ENCODE results near the gene ZDHHC14. TPM values are rescaled to one million over a fixed set of nuclear protein-coding genes. Genes with fewer than 3 reads are reported as not detected.

Gene ZDHHC14
- total RNA-seq, 2 donors from 2014 or later, result 6.9 to 10.9 TPM

GRCh38 chr6:157430834-157431233, 49.8 kb downstream of the ZDHHC14 start:
- Mint-ChIP-seq H3K4me3 (no peak overlapping the region), H3K9me3 (no peaks in the 10 kb centered on the region), H3K36me3 (no peaks in the 10 kb centered on the region), H3K27ac (no peak overlapping the region), H3K27me3 (peaks cover 0 to 4% of the 10 kb centered on the region in 2 donors), H3K4me1 (ENCODE audit: low read depth in 2 of 2) (peaks cover 17 to 22% of the 10 kb centered on the region in 2 donors)
- ATAC-seq (no peak), DNase-seq (ENCODE audit: low spot score) (no peak)

DNA sequence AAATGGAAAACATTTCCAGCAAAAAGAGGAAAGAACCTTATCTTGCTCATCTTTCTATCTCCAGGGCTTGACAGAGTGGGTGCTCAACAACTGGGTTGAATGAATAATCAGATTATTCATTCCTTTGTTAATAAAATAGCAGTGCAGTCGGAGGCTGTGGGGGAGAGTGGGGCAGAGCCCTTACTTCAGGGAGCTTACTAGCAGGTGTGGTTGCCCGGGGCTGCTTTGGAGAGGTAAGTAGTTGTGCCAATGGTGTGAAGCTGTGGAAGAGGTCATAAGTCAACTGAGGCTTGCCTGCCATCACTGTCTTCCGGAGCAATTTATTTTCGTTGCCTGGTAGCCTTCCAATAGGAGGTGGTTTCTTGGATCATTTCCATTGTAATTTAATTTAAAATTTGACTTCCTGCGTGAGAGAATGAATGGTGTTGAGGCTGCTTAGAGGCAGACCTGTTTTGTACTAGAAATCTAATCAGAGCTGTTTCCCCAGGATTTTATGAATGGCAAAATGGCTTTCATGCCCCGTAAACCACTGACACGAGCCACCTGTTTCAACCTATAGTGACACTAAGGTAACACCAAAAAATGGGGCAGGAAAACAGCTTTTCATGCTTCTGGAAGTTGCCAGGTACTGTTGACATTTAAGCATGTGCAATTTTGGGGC, 51.4 kb downstream of the ZDHHC14 start:
- Mint-ChIP-seq H3K27ac (no peak overlapping the region), H3K36me3 (no peaks in the 10 kb centered on the region), H3K4me3 (no peak overlapping the region), H3K27me3 (peaks cover 6 to 7% of the 10 kb centered on the region in 2 donors), H3K9me3 (no peaks in the 10 kb centered on the region), H3K4me1 (ENCODE audit: low read depth in 2 of 2) (peaks cover 16 to 25% of the 10 kb centered on the region in 2 donors)
- no peak for DNase-seq (ENCODE audit: low spot score)
- ATAC-seq, result no peak

DNA sequence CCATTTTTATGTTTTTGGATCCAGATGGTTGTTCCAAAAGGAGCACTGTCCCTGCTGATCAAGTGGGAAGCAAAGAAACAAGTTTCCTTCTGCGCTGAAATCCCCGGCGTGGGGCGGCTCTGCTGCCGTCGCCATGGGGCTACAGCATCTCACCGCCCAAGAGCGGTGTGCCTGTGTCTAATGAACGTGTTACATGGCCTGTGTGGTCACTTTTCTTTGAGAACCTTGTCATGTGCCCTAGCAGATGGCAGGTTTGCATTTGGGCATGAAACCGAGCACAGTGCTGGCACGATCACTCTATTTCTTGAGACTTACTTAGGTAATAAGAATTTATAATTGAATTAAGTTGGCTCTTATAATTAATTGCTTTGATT, 51.9 kb downstream of the ZDHHC14 start:
- Mint-ChIP-seq H3K36me3 (no peaks in the 10 kb centered on the region), H3K27ac (no peak overlapping the region), H3K27me3 (peaks cover 6 to 7% of the 10 kb centered on the region in 2 donors), H3K9me3 (no peaks in the 10 kb centered on the region), H3K4me3 (no peak overlapping the region), H3K4me1 (ENCODE audit: low read depth in 2 of 2) (peaks cover 16 to 23% of the 10 kb centered on the region in 2 donors)
- DNase-seq (ENCODE audit: low spot score), result no peak
- ATAC-seq, result no peak

DNA sequence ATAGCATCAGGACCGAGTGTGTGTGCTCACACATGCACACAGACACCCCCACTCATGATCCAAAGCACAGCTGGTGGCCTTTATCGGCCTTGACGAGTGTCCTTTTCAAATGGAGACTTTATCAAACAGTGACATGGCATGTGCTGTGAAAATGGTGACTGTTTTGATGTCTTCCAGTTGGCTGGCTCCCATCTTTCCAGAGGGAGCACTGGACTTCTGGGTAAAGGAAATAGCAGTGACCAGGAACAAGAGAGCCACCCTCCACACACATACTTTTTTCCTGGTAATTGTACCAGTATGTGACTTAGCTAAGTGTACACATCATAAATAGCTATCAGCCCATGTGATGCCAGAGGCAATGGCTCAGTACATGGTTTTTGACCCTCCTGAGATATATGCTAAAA, 52.7 kb downstream of the ZDHHC14 start:
- peaks cover 16 to 21% of the 10 kb centered on the region in 2 donors for H3K4me1 Mint-ChIP-seq (ENCODE audit: low read depth in 2 of 2)
- H3K4me3 Mint-ChIP-seq, result no peak overlapping the region
- ATAC-seq, result no peak
- peaks cover 6 to 7% of the 10 kb centered on the region in 2 donors for H3K27me3 Mint-ChIP-seq
- no peaks in the 10 kb centered on the region for H3K36me3 Mint-ChIP-seq
- DNase-seq (ENCODE audit: low spot score), result no peak
- no peaks in the 10 kb centered on the region for H3K9me3 Mint-ChIP-seq
- no peak overlapping the region for H3K27ac Mint-ChIP-seq

- Mint-ChIP-seq H3K4me1 (ENCODE audit: low read depth in 2 of 2) (peaks cover 20 to 21% of the 10 kb centered on the region in 2 donors), H3K9me3 (no peaks in the 10 kb centered on the region), H3K36me3 (no peaks in the 10 kb centered on the region), H3K27ac (no peak overlapping the region), H3K27me3 (peaks cover 6 to 8% of the 10 kb centered on the region in 2 donors), H3K4me3 (no peak overlapping the region)
- DNase-seq (ENCODE audit: low spot score) (no peak), ATAC-seq (no peak)
Measured at GRCh38 chr6:157434349-157435033, 53.5 kb downstream of the ZDHHC14 start.

DNA sequence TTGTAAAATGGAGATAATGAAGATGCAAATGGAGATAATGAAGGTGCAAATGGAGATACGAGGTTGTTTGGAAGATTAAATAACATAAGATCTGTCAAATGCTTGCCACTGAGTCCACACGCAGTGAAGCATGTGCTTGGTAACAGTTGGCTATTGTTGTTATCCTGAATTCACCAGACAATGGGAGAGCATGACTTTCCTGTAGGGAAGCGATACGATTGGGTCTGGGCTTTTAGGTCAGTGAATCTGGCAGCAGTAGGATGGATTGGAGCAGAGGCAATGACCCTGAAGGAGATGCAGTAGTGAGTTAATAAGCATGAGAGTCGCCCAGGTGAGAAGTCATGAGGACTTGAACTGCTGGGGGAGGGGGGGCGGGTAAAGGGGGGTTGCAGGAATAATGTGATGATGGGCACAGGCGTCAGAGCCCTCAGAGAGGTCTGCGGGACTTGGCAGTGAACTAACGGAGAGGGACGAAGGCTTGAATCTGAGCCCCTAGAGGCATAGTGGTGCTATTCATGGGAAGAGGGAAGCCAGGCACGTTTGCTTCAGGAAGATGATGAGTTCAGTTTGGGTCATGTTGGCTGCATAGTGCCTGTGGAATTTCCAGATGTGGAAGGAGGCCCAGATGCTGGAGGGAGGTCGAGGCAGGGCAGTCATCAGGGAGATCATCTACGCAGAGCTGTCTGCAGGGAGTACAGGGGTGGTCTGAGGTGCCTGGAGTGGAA, 55.4 kb downstream of the ZDHHC14 start:
- peak overlapping the region in 1 of 2 donors; percentile 28 for H3K27ac Mint-ChIP-seq
- peaks cover 5% of the 10 kb centered on the region for H3K36me3 Mint-ChIP-seq
- ATAC-seq, result peak in 1 of 2 donors; percentile 17

DNA sequence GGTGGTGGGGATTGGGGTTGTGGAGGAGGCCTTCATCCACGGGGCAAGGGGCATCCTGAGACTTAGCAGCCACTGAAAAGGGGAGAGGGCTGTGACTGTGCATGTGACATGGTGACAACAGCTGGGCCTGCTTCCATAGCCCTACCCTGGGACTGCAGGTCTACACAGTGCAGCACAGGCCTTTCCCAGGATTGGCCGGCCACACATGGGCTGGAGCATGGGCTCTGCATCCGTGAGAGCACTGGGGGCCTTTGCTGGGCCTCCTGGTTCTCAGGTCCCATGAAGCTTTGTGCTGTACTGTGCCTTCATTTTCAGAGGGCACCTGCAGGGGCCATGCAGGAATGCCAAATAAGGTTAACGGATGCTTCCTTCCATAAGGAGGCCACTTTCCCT, 56.0 kb downstream of the ZDHHC14 start:
- Mint-ChIP-seq H3K4me3 (no peak overlapping the region), H3K36me3 (peaks cover 5% of the 10 kb centered on the region), H3K9me3 (no peaks in the 10 kb centered on the region), H3K27me3 (peaks cover 6 to 8% of the 10 kb centered on the region in 2 donors), H3K4me1 (ENCODE audit: low read depth in 2 of 2) (peaks cover 25 to 31% of the 10 kb centered on the region in 2 donors), H3K27ac (no peak overlapping the region)
- ATAC-seq (peak in 1 of 2 donors; percentile 38), DNase-seq (ENCODE audit: low spot score) (no peak)

More for the DNA sequence above, 55.4 kb downstream of the ZDHHC14 start:
- Mint-ChIP-seq H3K27me3 (peaks cover 6 to 8% of the 10 kb centered on the region in 2 donors), H3K4me3 (no peak overlapping the region), H3K9me3 (no peaks in the 10 kb centered on the region), H3K4me1 (ENCODE audit: low read depth in 2 of 2) (peaks cover 25 to 30% of the 10 kb centered on the region in 2 donors)
- no peak for DNase-seq (ENCODE audit: low spot score)

- DNase-seq (ENCODE audit: low spot score) (no peak), ATAC-seq (no peak)
- Mint-ChIP-seq H3K27me3 (peaks cover 6% of the 10 kb centered on the region in 2 donors), H3K9me3 (peaks cover 6% of the 10 kb centered on the region), H3K4me1 (ENCODE audit: low read depth in 2 of 2) (peaks cover 38 to 42% of the 10 kb centered on the region in 2 donors), H3K36me3 (peaks cover 17% of the 10 kb centered on the region), H3K27ac (no peak overlapping the region), H3K4me3 (no peak overlapping the region)
Measured at GRCh38 chr6:157438611-157439111, 57.7 kb downstream of the ZDHHC14 start.

GRCh38 chr6:157440171-157440570, 59.2 kb downstream of the ZDHHC14 start:
- ATAC-seq, result peak in 1 of 2 donors; percentile 37
- no peak for DNase-seq (ENCODE audit: low spot score)
- Mint-ChIP-seq H3K27ac (peak overlapping the region; percentile 21 to 35), H3K36me3 (peaks cover 17% of the 10 kb centered on the region), H3K4me3 (peak overlapping the region; percentile 43), H3K4me1 (ENCODE audit: low read depth in 2 of 2) (peaks cover 45 to 51% of the 10 kb centered on the region in 2 donors), H3K9me3 (peaks cover 6% of the 10 kb centered on the region), H3K27me3 (peaks cover 6 to 9% of the 10 kb centered on the region in 2 donors)

DNA sequence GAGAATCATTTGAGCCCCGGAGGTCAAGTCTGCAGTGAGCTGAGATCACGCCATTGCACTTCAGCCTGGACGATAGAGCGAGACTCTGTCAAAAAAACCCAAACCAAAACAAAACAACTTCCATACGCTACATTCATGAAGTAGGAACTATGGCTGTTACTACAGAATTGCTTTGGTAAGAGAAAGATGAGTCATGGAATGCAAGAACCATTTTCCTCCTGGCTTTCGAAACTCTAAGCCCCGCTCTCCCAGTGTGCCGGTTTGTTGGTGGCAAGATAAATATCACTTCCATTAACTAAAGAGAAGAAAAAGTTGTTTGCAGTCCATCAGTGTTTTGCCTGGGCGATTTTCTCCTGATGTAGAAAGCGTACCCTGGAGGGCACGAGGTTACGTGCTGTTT, 61.3 kb downstream of the ZDHHC14 start:
- H3K4me3 Mint-ChIP-seq, result peak overlapping the region; percentile 67
- peaks cover 0 to 7% of the 10 kb centered on the region in 2 donors for H3K27me3 Mint-ChIP-seq
- peaks cover 35 to 44% of the 10 kb centered on the region in 2 donors for H3K4me1 Mint-ChIP-seq (ENCODE audit: low read depth in 2 of 2)
- H3K27ac Mint-ChIP-seq, result peak overlapping the region; percentile 78 to 88
- ATAC-seq (no peak), DNase-seq (ENCODE audit: low spot score) (no peak)
- H3K36me3 Mint-ChIP-seq, result peaks cover 17% of the 10 kb centered on the region
- H3K9me3 Mint-ChIP-seq, result peaks cover 6% of the 10 kb centered on the region

DNA sequence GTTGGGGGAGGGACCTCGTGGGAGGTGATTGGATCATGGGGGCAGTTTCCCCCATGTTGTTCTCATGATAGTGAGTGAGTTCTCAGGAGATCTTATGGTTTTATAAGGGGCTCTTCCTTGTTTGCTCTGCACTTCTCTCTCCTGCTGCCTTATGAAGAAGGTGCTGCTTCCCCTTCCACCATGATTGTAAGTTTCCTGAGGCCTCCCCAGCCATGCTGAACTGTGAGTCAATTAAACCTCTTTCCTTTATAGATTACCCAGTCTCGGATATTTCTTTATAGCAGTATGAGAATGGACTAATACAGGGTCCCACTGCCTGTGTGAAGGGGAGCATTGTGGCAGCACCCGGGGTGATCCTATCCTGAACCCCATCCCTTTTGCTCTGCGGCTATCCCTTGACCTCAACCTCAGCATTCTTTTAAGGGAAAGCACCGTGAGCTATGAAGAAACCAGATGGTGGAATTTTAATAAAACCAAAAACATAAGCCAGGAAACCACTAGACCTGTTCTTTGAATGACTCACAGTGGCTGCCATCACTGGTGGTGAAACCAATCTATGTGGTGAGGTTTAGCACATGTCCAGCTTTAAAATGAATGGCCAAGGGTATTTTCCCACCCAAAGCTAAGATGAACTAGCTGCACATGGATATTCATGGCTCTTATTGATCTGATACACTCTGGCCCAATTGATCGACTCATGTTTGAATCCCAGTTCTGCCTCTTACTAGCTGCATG, 62.2 kb downstream of the ZDHHC14 start:
- peaks cover 0 to 7% of the 10 kb centered on the region in 2 donors for H3K27me3 Mint-ChIP-seq
- DNase-seq (ENCODE audit: low spot score) (peak; percentile 82), ATAC-seq (peak; percentile 92 to 94)
- peaks cover 35 to 44% of the 10 kb centered on the region in 2 donors for H3K4me1 Mint-ChIP-seq (ENCODE audit: low read depth in 2 of 2)
- H3K27ac Mint-ChIP-seq, result peak overlapping the region; percentile 78 to 88
- peaks cover 17% of the 10 kb centered on the region for H3K36me3 Mint-ChIP-seq
- peaks cover 6% of the 10 kb centered on the region for H3K9me3 Mint-ChIP-seq
- peak overlapping the region; percentile 67 for H3K4me3 Mint-ChIP-seq

GRCh38 chr6:157445277-157446009, 64.5 kb downstream of the ZDHHC14 start:
- no peak overlapping the region for H3K4me3 Mint-ChIP-seq

More at GRCh38 chr6:157445277-157446009, 64.5 kb downstream of the ZDHHC14 start:
- peaks cover 14% of the 10 kb centered on the region for H3K36me3 Mint-ChIP-seq
- H3K27me3 Mint-ChIP-seq, result peaks cover 0 to 3% of the 10 kb centered on the region in 2 donors
- H3K9me3 Mint-ChIP-seq, result peaks cover 6% of the 10 kb centered on the region
- no peak overlapping the region for H3K27ac Mint-ChIP-seq
- ATAC-seq (no peak), DNase-seq (ENCODE audit: low spot score) (no peak)
- peaks cover 24 to 32% of the 10 kb centered on the region in 2 donors for H3K4me1 Mint-ChIP-seq (ENCODE audit: low read depth in 2 of 2)
